HEK293T (cell line): Measurements from ENCODE around the gene RNF220.

Experiments
- CTCF ChIA-PET: fragments of 350-600 bp; formaldehyde crosslinking; extraction: SDS; loops from one replicate; lab custom pipeline; 2021; ENCODE audit warnings: antibody characterized with exemption, inconsistent platforms; lab: Yijun Ruan, JAX
- POLR2A ChIA-PET: fragments of 350-600 bp; formaldehyde crosslinking; extraction: SDS; loops from one replicate; lab custom pipeline; 2020; ENCODE audit warnings: antibody characterized with exemption, inconsistent platforms; lab: Yijun Ruan, JAX
- DNase-seq: peaks from one replicate; pipeline ENCODE4 v3.0.0; 2012; ENCODE audit warnings: mixed read lengths; ENCODE audit errors: extremely low spot score
- ARNT ChIP-seq: fragments of 450-650 bp; IDR thresholded peaks from 2 replicates; pipeline ENCODE4 v1.6.1; 2017; ENCODE audit warnings: mild to moderate bottlenecking
- BHLHE40 ChIP-seq: fragments of 450-650 bp; IDR thresholded peaks from 2 replicates; pipeline ENCODE4 v1.6.1; 2016; ENCODE audit warnings: mild to moderate bottlenecking, moderate library complexity, borderline replicate concordance
- CTBP1 ChIP-seq: fragments of 450-650 bp; IDR thresholded peaks from 2 replicates; pipeline ENCODE4 v1.6.1; 2016; ENCODE audit warnings: borderline replicate concordance
- ELF4 ChIP-seq: fragments of 450-650 bp; IDR thresholded peaks from 2 replicates; pipeline ENCODE4 v1.6.1; 2017; ENCODE audit warnings: antibody characterized with exemption
- FOXA1 ChIP-seq: fragments of 450-650 bp; IDR thresholded peaks from 2 replicates; pipeline ENCODE4 v1.6.1; 2016; ENCODE audit warnings: mild to moderate bottlenecking
- FOXK2 ChIP-seq: fragments of 450-650 bp; IDR thresholded peaks from 2 replicates; pipeline ENCODE4 v1.6.1; 2016; ENCODE audit warnings: mild to moderate bottlenecking
- FOXM1 ChIP-seq: fragments of 450-650 bp; IDR thresholded peaks from 2 replicates; pipeline ENCODE4 v1.6.1; 2017; ENCODE audit warnings: mild to moderate bottlenecking, borderline replicate concordance
- HDGF ChIP-seq: fragments of 450-650 bp; IDR thresholded peaks from 2 replicates; pipeline ENCODE4 v1.6.1; 2017; ENCODE audit warnings: antibody characterized with exemption, borderline replicate concordance
- L3MBTL2 ChIP-seq: fragments of 450-650 bp; conservative IDR thresholded peaks from 2 replicates; pipeline ENCODE4 v1.6.1; 2016; ENCODE audit warnings: mild to moderate bottlenecking
- LEF1 ChIP-seq: fragments of 450-650 bp; IDR thresholded peaks from 2 replicates; pipeline ENCODE4 v1.6.1; 2017; ENCODE audit warnings: mild to moderate bottlenecking, borderline replicate concordance
- NFRKB ChIP-seq: fragments of 450-650 bp; IDR thresholded peaks from 2 replicates; pipeline ENCODE4 v1.6.1; 2016; ENCODE audit warnings: mild to moderate bottlenecking, moderate library complexity
- SP1 ChIP-seq: fragments of 450-650 bp; IDR thresholded peaks from 2 replicates; pipeline ENCODE4 v1.6.1; 2017
- SUZ12 ChIP-seq: fragments of 450-650 bp; IDR thresholded peaks from 2 replicates; pipeline ENCODE4 v1.6.1; 2016; ENCODE audit warnings: mild to moderate bottlenecking
- TARDBP ChIP-seq: fragments of 450-650 bp; IDR thresholded peaks from 2 replicates; pipeline ENCODE4 v1.6.1; 2016
- ZNF384 ChIP-seq: fragments of 450-650 bp; IDR thresholded peaks from 2 replicates; pipeline ENCODE4 v1.6.1; 2016
- TF ChIP-seq, protein P1 (sequence below): fragments of 450-650 bp; IDR thresholded peaks from 2 replicates; pipeline ENCODE4 v1.6.1; 2016

RNF220 gene

GRCh38 chr1:44536357-44537209, 131.5 kb downstream of the RNF220 start:
- CTCF ChIA-PET, result interaction anchor here (0.6 kb wide), 1 partner anchor 155 kb away, joined by 6 read pairs; no protein-coding TSS in a partner anchor
- TF ChIP-seq FOXM1, result no peak
- TF ChIP-seq FOXK2, result no peak
- no peak for TF ChIP-seq NFRKB
- TF ChIP-seq CTBP1, result no peak
- no peak for TF ChIP-seq FOXA1
- no peak for TF ChIP-seq BHLHE40
- TF ChIP-seq SUZ12, result no peak
- TF ChIP-seq TARDBP, result no peak
- TF ChIP-seq, protein P1, sequence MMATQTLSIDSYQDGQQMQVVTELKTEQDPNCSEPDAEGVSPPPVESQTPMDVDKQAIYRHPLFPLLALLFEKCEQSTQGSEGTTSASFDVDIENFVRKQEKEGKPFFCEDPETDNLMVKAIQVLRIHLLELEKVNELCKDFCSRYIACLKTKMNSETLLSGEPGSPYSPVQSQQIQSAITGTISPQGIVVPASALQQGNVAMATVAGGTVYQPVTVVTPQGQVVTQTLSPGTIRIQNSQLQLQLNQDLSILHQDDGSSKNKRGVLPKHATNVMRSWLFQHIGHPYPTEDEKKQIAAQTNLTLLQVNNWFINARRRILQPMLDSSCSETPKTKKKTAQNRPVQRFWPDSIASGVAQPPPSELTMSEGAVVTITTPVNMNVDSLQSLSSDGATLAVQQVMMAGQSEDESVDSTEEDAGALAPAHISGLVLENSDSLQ, result no peak
- TF ChIP-seq LEF1, result no peak
- POLR2A ChIA-PET, result no interaction called here
- no peak for DNase-seq

DNA sequence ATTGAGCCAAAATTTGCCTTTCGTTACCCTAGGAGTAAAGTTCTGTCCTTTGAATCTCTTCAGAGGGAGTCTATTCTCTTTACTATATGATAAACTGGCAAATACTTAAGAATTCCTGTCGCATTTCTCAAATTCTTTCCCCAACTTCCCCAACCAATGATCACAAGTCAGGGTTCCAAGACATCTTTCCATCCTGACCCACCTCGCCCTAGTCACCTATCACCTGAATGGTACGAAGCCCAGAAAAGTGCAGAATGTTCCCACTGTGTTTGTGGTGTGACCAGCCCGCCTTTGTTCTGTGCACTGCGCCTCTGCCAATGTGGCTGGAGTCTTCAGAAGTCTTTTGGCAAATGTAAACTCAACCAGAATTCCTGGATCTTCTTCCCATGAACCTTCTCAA, 132.5 kb downstream of the RNF220 start:
- DNase-seq, result no peak
- ChIA-PET CTCF (no interaction called here), POLR2A (no interaction called here)
- TF ChIP-seq TARDBP (no peak), BHLHE40 (no peak), LEF1 (no peak), HDGF (no peak), NFRKB (no peak), FOXK2 (no peak), CTBP1 (no peak), SP1 (no peak)

- DNase-seq, result no peak
- CTCF ChIA-PET, result no interaction called here
- no peak for TF ChIP-seq FOXA1
- TF ChIP-seq FOXM1, result no peak
- TF ChIP-seq FOXK2, result no peak
- TF ChIP-seq L3MBTL2, result no peak
- TF ChIP-seq HDGF, result no peak
- no peak for TF ChIP-seq BHLHE40
- no peak for TF ChIP-seq NFRKB
- no peak for TF ChIP-seq TARDBP
- TF ChIP-seq ELF4, result no peak
- TF ChIP-seq ZNF384, result no peak
- POLR2A ChIA-PET, result no interaction called here
Observed at GRCh38 chr1:44537956-44538355, 132.9 kb downstream of the RNF220 start.

DNA sequence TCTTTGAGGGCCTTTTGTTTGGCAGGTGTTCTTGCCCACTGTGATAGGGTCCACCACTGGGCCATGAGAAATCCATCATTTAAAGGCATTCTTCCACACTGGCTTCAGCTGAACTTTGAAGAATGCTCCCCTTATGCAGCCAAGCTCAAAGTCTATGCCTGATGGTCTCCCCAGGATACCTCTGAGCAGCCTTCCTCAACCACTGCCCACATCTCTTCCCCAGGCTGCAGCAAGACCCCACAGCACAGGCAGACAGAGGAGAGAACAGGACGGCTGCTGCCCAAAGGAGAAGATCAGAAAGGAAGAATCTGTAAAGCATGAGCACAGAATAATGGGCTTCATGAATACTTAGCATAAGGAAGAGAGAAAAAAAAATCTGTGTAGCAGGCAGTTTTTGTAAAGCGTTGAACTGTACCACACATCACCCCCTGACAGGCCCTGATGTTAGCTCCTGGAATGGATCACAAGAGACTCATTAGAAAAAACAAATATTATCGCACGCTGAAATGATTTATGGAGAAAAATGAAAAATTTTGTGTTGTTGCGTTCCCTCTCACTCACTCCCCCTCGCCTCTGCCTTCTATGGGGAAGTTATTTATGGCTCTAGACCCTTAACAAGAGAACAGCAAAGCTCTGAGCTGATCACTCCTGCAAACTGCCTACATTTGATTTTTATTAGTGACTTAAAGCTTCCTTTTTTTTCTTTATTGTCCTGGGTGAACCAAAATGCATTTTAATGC, 135.1 kb downstream of the RNF220 start:
- ChIA-PET POLR2A (interaction anchor here (0.6 kb wide), 1 partner anchor 12 kb away, joined by 3 read pairs; no protein-coding TSS in a partner anchor), CTCF (no interaction called here)
- DNase-seq, result no peak
- no peak for TF ChIP-seq ZNF384
- no peak for TF ChIP-seq HDGF
- TF ChIP-seq CTBP1, result no peak
- TF ChIP-seq L3MBTL2, result no peak
- TF ChIP-seq BHLHE40, result no peak
- no peak for TF ChIP-seq TARDBP
- TF ChIP-seq LEF1, result no peak
- TF ChIP-seq FOXA1, result no peak
- TF ChIP-seq, protein P1, result no peak
- TF ChIP-seq SUZ12, result no peak
- TF ChIP-seq FOXK2, result no peak
- no peak for TF ChIP-seq ELF4
- TF ChIP-seq SP1, result no peak
- TF ChIP-seq FOXM1, result no peak
- no peak for TF ChIP-seq NFRKB
- TF ChIP-seq ARNT, result no peak

DNA sequence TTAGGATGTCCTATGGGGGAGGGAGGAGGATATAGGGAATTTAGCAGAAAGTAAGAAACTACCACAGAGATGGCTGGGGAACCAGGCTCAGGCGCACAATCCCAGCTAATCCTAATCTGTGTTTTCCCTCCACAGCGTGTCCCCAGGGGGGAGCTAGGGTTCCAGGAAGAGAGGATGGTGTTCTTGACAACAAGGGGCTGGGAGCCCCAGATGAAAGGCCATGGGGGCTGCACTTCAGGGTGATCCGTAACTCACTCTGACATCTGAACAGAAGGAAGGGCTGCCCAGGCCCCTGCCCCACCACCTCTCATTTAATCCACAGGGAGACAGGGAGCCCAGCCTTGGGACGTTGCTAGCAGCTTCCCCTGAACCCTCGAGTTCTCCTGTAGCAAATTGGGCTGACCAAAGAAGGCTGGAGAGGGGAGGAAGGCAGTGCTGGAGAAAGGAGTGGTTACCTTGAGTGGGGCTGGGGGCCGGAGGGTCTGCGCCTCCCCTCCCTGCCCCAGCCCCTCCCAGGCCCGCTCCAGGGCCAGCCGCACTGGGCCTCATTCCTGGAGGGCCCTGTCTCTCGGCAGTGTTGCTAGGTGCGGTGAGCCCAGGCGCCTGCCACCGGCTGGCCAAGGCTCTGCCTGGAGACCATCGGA, 137.5 kb downstream of the RNF220 start:
- DNase-seq, result no peak
- TF ChIP-seq NFRKB (no peak), ELF4 (no peak), SUZ12 (no peak), FOXM1 (no peak), L3MBTL2 (no peak), FOXK2 (no peak), FOXA1 (no peak), ARNT (no peak), TARDBP (no peak), CTBP1 (no peak), ZNF384 (no peak), LEF1 (no peak), BHLHE40 (no peak)
- TF ChIP-seq, protein P1, result no peak
- ChIA-PET POLR2A (no interaction called here), CTCF (no interaction called here)
